GM23338 (cell line): ENCODE measurements around the gene FBXO31. TPM values are rescaled to one million over a fixed set of nuclear protein-coding genes. Genes with fewer than 3 reads are reported as not detected.

Experiments
- ATAC-seq: fragments of 200-7000 bp; cut with Tn5 transposase; 3 replicates; pipeline ENCODE4 v1.9.1; 2020
- DNase-seq: peaks from one replicate; pipeline ENCODE4 v3.0.0-alpha.2; 2015; ENCODE audit warnings: low spot score
- H2AFZ ChIP-seq: fragments of 200-600 bp; sonication (generic); 2 replicates; pipeline ENCODE4 v1.8.0; 2016; ENCODE audit warnings: antibody characterized with exemption, mild to moderate bottlenecking, moderate library complexity
- H3F3A ChIP-seq: fragments of 200-600 bp; sonication (generic); replicated peaks from 2 replicates; pipeline ENCODE4 v1.8.0; 2017; ENCODE audit warnings: antibody characterized with exemption, mixed run types, low read depth
- H3K27ac ChIP-seq: fragments of 200-600 bp; sonication (generic); 2 replicates; pipeline ENCODE4 v1.6.1; 2016; ENCODE audit warnings: low read depth
- H3K27me3 ChIP-seq: fragments of 200-600 bp; sonication (generic); 2 replicates; pipeline ENCODE4 v1.8.0; 2016; ENCODE audit warnings: mild to moderate bottlenecking, mixed run types, moderate library complexity; ENCODE audit not compliant: insufficient read depth
- H3K36me3 ChIP-seq: fragments of 200-600 bp; sonication (generic); 2 replicates; pipeline ENCODE4 v1.8.0; 2016; ENCODE audit warnings: mild to moderate bottlenecking; ENCODE audit not compliant: insufficient read depth
- H3K4me1 ChIP-seq: fragments of 200-600 bp; sonication (generic); 2 replicates; pipeline ENCODE4 v1.8.0; 2016; ENCODE audit warnings: mild to moderate bottlenecking, moderate library complexity; ENCODE audit not compliant: insufficient read depth
- H3K4me2 ChIP-seq: fragments of 200-600 bp; sonication (generic); 2 replicates; pipeline ENCODE4 v1.7.1; 2017; ENCODE audit warnings: mixed run types
- H3K4me3 ChIP-seq: fragments of 200-600 bp; sonication (generic); 2 replicates; pipeline ENCODE4 v1.6.1; 2016; ENCODE audit warnings: mixed run types
- H3K79me2 ChIP-seq: fragments of 200-600 bp; sonication (generic); replicated peaks from 2 replicates; pipeline ENCODE4 v1.8.0; 2017; ENCODE audit warnings: mild to moderate bottlenecking; ENCODE audit not compliant: insufficient read depth
- H3K9me2 ChIP-seq: fragments of 200-600 bp; sonication (generic); 2 replicates; pipeline ENCODE4 v1.8.0; 2017; ENCODE audit not compliant: insufficient read depth
- H4K20me1 ChIP-seq: fragments of 200-600 bp; sonication (generic); replicated peaks from 2 replicates; pipeline ENCODE4 v1.8.0; 2017; ENCODE audit warnings: mild to moderate bottlenecking; ENCODE audit not compliant: insufficient read depth
- H3K27ac Mint-ChIP-seq: 2 replicates; pipeline ENCODE4 v1.8.0; 2020; ENCODE audit warnings: inconsistent platforms, mild to moderate bottlenecking, moderate library complexity, mixed read lengths
- H3K27me3 Mint-ChIP-seq: 3 replicates; pipeline ENCODE4 v1.8.0; 2022; ENCODE audit warnings: low read depth, mild to moderate bottlenecking, moderate library complexity, mixed read lengths, inconsistent platforms; ENCODE audit not compliant: insufficient read depth, poor library complexity
- H3K36me3 Mint-ChIP-seq: 3 replicates; pipeline ENCODE4 v1.8.0; 2021; ENCODE audit warnings: low read depth, mild to moderate bottlenecking, inconsistent platforms, moderate library complexity, mixed read lengths
- H3K4me1 Mint-ChIP-seq: 3 replicates; pipeline ENCODE4 v1.8.0; 2020; ENCODE audit warnings: mild to moderate bottlenecking, inconsistent platforms, mixed read lengths
- H3K4me3 Mint-ChIP-seq: 3 replicates; pipeline ENCODE4 v1.8.0; 2021; ENCODE audit warnings: moderate library complexity, mild to moderate bottlenecking, inconsistent platforms, mixed read lengths
- H3K9me3 Mint-ChIP-seq: 3 replicates; pipeline ENCODE4 v1.8.0; 2020; ENCODE audit warnings: moderate library complexity, mild to moderate bottlenecking, inconsistent platforms, mixed read lengths
- CREB1 ChIP-seq: fragments of 250-450 bp; sonication (Bioruptor Pico); IDR thresholded peaks from 2 replicates; pipeline ENCODE4 v1.5.0; 2020; ENCODE audit warnings: low read depth, mild to moderate bottlenecking, moderate library complexity
- NANOG ChIP-seq: IDR thresholded peaks from 2 replicates; pipeline ENCODE4 v1.6.1; 2016; ENCODE audit warnings: antibody characterized with exemption, borderline replicate concordance
- POLR2AphosphoS5 ChIP-seq: IDR thresholded peaks from 2 replicates; pipeline ENCODE4 v1.6.1; 2016; ENCODE audit warnings: antibody characterized with exemption, low read depth
- ZNF114 ChIP-seq: fragments of 250-450 bp; sonication (Bioruptor Pico); IDR thresholded peaks from 2 replicates; pipeline ENCODE4 v1.5.0; 2020; ENCODE audit warnings: mild to moderate bottlenecking, moderate library complexity
- ZNF331 ChIP-seq: fragments of 250-450 bp; sonication (Bioruptor Pico); IDR thresholded peaks from 2 replicates; pipeline ENCODE4 v1.5.0; 2020; ENCODE audit warnings: low read depth, mild to moderate bottlenecking, moderate library complexity
- polyA plus RNA-seq: library from polyadenylated mRNA; unstranded; fragments of >200 nt; fragmentation: Nextera tagmentation; extraction: Ambion mirVana; gene quantifications from 2 replicates; pipeline ENCODE4 v1.2.1, GENCODE V29; 2016
- total RNA-seq: library from RNA; depleted of rRNA; stranded (reverse); fragments of >200 nt; shearing (Covaris generic); gene quantifications from 2 replicates; pipeline ENCODE4 v1.2.3, GENCODE V29; 2014
- TF ChIP-seq, protein P1 (sequence below): fragments of 250-450 bp; sonication (Bioruptor Pico); IDR thresholded peaks from 2 replicates; pipeline ENCODE4 v1.5.0; 2020; ENCODE audit warnings: mild to moderate bottlenecking, moderate library complexity
- TF ChIP-seq, protein P2 (sequence below), 2 experiments: fragments of 200-600 bp in 1 of 2; sonication (generic) in 1 of 2; conservative IDR thresholded peaks; 2 replicates each; pipeline versions ENCODE4 v1.5.1 to v1.6.1; 2016 to 2017; ENCODE audit warnings: antibody characterized with exemption in 2 of 2, low read depth in 2 of 2, mild to moderate bottlenecking in 2 of 2, moderate library complexity in 1 of 2
- TF ChIP-seq, protein P3 (sequence below): IDR thresholded peaks from 2 replicates; pipeline ENCODE4 v1.6.1; 2016; ENCODE audit warnings: antibody characterized with exemption
- TF ChIP-seq, protein P4 (sequence below): IDR thresholded peaks from one replicate; pipeline ENCODE4 v1.6.1; 2018; ENCODE audit warnings: antibody characterized with exemption; ENCODE audit not compliant: unreplicated experiment

Gene FBXO31
- total and polyA plus RNA-seq, 2 experiments from 2014 or later, result 7.0 to 23.8 TPM

DNA sequence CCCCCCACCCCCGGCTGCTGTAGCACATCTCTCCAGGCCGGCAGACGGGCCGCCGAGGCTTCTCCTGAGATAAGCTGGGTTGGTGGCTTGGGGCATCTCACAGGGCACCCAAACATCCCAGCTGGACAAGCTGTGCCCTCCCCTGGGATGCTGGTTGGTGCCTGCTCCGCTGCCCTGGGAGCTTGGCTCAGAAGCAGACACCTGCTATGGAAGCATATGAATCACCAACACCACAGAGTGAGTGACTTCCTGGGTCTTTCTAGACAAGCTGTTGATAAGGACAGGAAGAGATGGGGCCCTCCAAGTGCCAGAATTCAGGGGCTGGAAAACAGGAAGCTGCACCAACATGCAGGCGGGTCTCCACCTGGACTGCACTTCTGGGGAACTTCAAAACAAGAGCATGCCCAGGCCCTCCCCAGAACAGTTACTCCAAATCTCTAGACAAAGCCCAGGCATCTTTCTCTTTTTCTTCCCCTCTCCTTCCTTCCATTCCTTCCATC lies 80.1 kb downstream of the FBXO31 start (continued):
- TF ChIP-seq, protein P1, sequence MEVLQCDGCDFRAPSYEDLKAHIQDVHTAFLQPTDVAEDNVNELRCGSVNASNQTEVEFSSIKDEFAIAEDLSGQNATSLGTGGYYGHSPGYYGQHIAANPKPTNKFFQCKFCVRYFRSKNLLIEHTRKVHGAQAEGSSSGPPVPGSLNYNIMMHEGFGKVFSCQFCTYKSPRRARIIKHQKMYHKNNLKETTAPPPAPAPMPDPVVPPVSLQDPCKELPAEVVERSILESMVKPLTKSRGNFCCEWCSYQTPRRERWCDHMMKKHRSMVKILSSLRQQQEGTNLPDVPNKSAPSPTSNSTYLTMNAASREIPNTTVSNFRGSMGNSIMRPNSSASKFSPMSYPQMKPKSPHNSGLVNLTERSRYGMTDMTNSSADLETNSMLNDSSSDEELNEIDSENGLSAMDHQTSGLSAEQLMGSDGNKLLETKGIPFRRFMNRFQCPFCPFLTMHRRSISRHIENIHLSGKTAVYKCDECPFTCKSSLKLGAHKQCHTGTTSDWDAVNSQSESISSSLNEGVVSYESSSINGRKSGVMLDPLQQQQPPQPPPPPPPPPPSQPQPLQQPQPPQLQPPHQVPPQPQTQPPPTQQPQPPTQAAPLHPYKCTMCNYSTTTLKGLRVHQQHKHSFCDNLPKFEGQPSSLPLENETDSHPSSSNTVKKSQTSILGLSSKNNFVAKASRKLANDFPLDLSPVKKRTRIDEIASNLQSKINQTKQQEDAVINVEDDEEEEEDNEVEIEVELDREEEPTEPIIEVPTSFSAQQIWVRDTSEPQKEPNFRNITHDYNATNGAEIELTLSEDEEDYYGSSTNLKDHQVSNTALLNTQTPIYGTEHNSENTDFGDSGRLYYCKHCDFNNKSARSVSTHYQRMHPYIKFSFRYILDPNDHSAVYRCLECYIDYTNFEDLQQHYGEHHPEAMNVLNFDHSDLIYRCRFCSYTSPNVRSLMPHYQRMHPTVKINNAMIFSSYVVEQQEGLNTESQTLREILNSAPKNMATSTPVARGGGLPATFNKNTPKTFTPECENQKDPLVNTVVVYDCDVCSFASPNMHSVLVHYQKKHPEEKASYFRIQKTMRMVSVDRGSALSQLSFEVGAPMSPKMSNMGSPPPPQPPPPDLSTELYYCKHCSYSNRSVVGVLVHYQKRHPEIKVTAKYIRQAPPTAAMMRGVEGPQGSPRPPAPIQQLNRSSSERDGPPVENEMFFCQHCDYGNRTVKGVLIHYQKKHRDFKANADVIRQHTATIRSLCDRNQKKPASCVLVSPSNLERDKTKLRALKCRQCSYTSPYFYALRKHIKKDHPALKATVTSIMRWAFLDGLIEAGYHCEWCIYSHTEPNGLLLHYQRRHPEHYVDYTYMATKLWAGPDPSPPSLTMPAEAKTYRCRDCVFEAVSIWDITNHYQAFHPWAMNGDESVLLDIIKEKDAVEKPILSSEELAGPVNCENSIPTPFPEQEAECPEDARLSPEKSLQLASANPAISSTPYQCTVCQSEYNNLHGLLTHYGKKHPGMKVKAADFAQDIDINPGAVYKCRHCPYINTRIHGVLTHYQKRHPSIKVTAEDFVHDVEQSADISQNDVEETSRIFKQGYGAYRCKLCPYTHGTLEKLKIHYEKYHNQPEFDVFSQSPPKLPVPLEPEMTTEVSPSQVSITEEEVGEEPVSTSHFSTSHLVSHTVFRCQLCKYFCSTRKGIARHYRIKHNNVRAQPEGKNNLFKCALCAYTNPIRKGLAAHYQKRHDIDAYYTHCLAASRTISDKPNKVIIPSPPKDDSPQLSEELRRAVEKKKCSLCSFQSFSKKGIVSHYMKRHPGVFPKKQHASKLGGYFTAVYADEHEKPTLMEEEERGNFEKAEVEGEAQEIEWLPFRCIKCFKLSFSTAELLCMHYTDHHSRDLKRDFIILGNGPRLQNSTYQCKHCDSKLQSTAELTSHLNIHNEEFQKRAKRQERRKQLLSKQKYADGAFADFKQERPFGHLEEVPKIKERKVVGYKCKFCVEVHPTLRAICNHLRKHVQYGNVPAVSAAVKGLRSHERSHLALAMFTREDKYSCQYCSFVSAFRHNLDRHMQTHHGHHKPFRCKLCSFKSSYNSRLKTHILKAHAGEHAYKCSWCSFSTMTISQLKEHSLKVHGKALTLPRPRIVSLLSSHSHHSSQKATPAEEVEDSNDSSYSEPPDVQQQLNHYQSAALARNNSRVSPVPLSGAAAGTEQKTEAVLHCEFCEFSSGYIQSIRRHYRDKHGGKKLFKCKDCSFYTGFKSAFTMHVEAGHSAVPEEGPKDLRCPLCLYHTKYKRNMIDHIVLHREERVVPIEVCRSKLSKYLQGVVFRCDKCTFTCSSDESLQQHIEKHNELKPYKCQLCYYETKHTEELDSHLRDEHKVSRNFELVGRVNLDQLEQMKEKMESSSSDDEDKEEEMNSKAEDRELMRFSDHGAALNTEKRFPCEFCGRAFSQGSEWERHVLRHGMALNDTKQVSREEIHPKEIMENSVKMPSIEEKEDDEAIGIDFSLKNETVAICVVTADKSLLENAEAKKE, result no peak
- TF ChIP-seq, protein P2, sequence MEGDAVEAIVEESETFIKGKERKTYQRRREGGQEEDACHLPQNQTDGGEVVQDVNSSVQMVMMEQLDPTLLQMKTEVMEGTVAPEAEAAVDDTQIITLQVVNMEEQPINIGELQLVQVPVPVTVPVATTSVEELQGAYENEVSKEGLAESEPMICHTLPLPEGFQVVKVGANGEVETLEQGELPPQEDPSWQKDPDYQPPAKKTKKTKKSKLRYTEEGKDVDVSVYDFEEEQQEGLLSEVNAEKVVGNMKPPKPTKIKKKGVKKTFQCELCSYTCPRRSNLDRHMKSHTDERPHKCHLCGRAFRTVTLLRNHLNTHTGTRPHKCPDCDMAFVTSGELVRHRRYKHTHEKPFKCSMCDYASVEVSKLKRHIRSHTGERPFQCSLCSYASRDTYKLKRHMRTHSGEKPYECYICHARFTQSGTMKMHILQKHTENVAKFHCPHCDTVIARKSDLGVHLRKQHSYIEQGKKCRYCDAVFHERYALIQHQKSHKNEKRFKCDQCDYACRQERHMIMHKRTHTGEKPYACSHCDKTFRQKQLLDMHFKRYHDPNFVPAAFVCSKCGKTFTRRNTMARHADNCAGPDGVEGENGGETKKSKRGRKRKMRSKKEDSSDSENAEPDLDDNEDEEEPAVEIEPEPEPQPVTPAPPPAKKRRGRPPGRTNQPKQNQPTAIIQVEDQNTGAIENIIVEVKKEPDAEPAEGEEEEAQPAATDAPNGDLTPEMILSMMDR (conservative IDR thresholded peaks at IDR 0.05; ENCODE audit: low read depth in 2 of 2), result no peak
- TF ChIP-seq ZNF114 (CRISPR knock-in tag), result no peak
- no peak for TF ChIP-seq ZNF331 (CRISPR knock-in tag)
- no peak for TF ChIP-seq POLR2AphosphoS5

DNA sequence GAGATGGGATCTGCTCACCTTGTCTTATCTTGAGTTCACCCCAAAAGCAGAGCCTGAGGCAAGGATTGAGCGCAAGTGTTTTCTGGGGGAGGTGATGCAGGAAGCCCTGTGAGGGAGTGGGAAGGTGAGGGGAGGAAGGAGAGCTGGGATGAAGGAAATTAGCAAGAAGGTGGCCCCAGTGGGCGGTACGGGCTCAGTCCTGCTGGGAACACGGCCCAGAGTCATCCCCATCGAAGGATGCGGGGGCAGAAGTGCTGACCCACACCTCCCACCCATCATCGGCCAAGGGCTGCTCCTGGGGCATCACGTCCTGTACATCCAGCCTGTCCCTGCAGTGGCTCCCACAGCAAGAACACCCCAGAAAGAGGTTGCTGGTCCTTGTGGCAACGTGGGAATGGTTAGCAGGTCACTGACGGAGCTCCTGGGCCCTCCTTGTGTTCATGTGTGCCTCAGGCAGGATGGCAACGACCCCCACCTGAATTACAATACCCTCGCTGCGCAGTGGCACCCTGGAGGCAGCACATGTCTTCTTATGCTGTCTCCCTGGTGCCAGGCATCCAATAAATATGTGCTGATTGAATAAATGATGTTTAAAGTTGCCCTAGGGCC lies 84.6 kb downstream of the FBXO31 start:
- no peak overlapping the region for H2AFZ ChIP-seq
- no peaks in the 10 kb centered on the region for H3K79me2 ChIP-seq
- Mint-ChIP-seq H3K9me3 (no peaks in the 10 kb centered on the region), H3K27ac (no peak overlapping the region), H3K4me1 (peaks cover 3% of the 10 kb centered on the region; the same call in 2 of the 3 replicates), H3K4me3 (no peak overlapping the region), H3K36me3 (no peaks in the 10 kb centered on the region; the same call in 2 of the 3 replicates), H3K27me3 (peaks cover 9% of the 10 kb centered on the region)
- no peaks in the 10 kb centered on the region for H3K27me3 ChIP-seq
- H3K9me2 ChIP-seq, result no peaks in the 10 kb centered on the region
- H3K4me3 ChIP-seq, result no peak overlapping the region
- no peaks in the 10 kb centered on the region for H3K4me1 ChIP-seq
- H4K20me1 ChIP-seq, result no peaks in the 10 kb centered on the region
- DNase-seq (no peak), ATAC-seq (no peak)
- H3K4me2 ChIP-seq, result no peak overlapping the region
- H3K27ac ChIP-seq, result no peak overlapping the region
- H3F3A ChIP-seq, result no peaks in the 10 kb centered on the region
- H3K36me3 ChIP-seq, result no peaks in the 10 kb centered on the region
- TF ChIP-seq, protein P3, sequence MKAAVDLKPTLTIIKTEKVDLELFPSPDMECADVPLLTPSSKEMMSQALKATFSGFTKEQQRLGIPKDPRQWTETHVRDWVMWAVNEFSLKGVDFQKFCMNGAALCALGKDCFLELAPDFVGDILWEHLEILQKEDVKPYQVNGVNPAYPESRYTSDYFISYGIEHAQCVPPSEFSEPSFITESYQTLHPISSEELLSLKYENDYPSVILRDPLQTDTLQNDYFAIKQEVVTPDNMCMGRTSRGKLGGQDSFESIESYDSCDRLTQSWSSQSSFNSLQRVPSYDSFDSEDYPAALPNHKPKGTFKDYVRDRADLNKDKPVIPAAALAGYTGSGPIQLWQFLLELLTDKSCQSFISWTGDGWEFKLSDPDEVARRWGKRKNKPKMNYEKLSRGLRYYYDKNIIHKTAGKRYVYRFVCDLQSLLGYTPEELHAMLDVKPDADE, result no peak
- TF ChIP-seq, protein P4, sequence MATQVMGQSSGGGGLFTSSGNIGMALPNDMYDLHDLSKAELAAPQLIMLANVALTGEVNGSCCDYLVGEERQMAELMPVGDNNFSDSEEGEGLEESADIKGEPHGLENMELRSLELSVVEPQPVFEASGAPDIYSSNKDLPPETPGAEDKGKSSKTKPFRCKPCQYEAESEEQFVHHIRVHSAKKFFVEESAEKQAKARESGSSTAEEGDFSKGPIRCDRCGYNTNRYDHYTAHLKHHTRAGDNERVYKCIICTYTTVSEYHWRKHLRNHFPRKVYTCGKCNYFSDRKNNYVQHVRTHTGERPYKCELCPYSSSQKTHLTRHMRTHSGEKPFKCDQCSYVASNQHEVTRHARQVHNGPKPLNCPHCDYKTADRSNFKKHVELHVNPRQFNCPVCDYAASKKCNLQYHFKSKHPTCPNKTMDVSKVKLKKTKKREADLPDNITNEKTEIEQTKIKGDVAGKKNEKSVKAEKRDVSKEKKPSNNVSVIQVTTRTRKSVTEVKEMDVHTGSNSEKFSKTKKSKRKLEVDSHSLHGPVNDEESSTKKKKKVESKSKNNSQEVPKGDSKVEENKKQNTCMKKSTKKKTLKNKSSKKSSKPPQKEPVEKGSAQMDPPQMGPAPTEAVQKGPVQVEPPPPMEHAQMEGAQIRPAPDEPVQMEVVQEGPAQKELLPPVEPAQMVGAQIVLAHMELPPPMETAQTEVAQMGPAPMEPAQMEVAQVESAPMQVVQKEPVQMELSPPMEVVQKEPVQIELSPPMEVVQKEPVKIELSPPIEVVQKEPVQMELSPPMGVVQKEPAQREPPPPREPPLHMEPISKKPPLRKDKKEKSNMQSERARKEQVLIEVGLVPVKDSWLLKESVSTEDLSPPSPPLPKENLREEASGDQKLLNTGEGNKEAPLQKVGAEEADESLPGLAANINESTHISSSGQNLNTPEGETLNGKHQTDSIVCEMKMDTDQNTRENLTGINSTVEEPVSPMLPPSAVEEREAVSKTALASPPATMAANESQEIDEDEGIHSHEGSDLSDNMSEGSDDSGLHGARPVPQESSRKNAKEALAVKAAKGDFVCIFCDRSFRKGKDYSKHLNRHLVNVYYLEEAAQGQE, result no peak
- TF ChIP-seq NANOG (no peak), ZNF114 (CRISPR knock-in tag) (no peak), CREB1 (CRISPR knock-in tag) (no peak)
- TF ChIP-seq, protein P2 (conservative IDR thresholded peaks at IDR 0.05; ENCODE audit: low read depth in 2 of 2), result no peak
